Heart right ventricle (tissue), 16 donors: ENCODE results near the gene ABI3BP. TPM values are rescaled to one million over a fixed set of nuclear protein-coding genes. Genes with fewer than 3 reads are reported as not detected.
A peak's percentile ranks its signal among the peaks of the same experiment; 100 is the strongest.

Source experiments
- ATAC-seq, 8 donors: fragments of 200-7000 bp; cut with Tn5 transposase; one replicate each; pipeline ENCODE4 v1.9.1; 2020; ENCODE audit warnings: mild to moderate bottlenecking in 8 of 8, moderate library complexity in 8 of 8, moderate number of reproducible peaks in 1 of 8
- DNase-seq, 2 donors: peaks; one replicate each; pipeline ENCODE4 v3.0.0-alpha.2; 2020
- H3K27ac ChIP-seq, 10 donors: fragments of 200-600 bp; sonication (generic) in 2 of 10; one replicate each; pipeline versions ENCODE4 v1.5.0 to v1.8.0; 2020 to 2022; ENCODE audit warnings: mild to moderate bottlenecking in 3 of 10
- H3K27me3 ChIP-seq, 7 donors: fragments of 200-600 bp; one replicate each; pipeline ENCODE4 v1.8.0; 2021 to 2022; ENCODE audit warnings: mild to moderate bottlenecking in 2 of 7
- H3K36me3 ChIP-seq, 9 donors: fragments of 200-600 bp; sonication (generic) in 1 of 9; one replicate each; pipeline versions ENCODE4 v1.5.0 to v1.8.0; 2020 to 2022; ENCODE audit warnings: mild to moderate bottlenecking in 2 of 9
- H3K4me1 ChIP-seq, 9 donors: fragments of 200-600 bp; sonication (generic) in 1 of 9; one replicate each; pipeline versions ENCODE4 v1.5.0 to v1.8.0; 2020 to 2022; ENCODE audit warnings: mild to moderate bottlenecking in 4 of 9
- H3K4me3 ChIP-seq, 10 donors: fragments of 200-600 bp; sonication (generic) in 2 of 10; one replicate each; pipeline versions ENCODE4 v1.5.0 to v1.8.0; 2020 to 2022; ENCODE audit warnings: mild to moderate bottlenecking in 7 of 10, moderate library complexity in 2 of 10
- H3K9me3 ChIP-seq, 11 donors: fragments of 200-600 bp in 10 of 11; sonication (generic) in 2 of 11; one replicate each; pipeline versions ENCODE4 v1.5.0 to v1.8.0; 2013 to 2022; ENCODE audit warnings: mild to moderate bottlenecking in 2 of 11, control low read depth in 1 of 11, moderate library complexity in 1 of 11
- CTCF ChIP-seq, 9 donors: fragments of 200-600 bp; sonication (generic) in 2 of 9; IDR thresholded peaks; one replicate each; pipeline versions ENCODE4 v1.5.0 to v1.8.0; 2021 to 2022; ENCODE audit warnings: antibody characterized with exemption in 9 of 9, mild to moderate bottlenecking in 5 of 9, moderate library complexity in 1 of 9
- WGBS, 2 donors: extraction: QIAGEN DNeasy Blood & Tissue Kit; methylation state at CpG; one replicate each; pipeline ENCODE4 v1.1.7; 2013; ENCODE audit warnings: inconsistent platforms in 1 of 2; 5-methylcytosine and 5-hydroxymethylcytosine counted together
- intact Hi-C, 10 donors: fragments of 100-400 bp; cut with DNase I; formaldehyde crosslinking; loops; one replicate each; pipeline versions ENCODE4 v1.11.1 to v1.14.2; 2022
- polyA plus RNA-seq, 2 donors: library from polyadenylated mRNA; stranded (reverse); fragments of 200-250 nt; gene quantifications; one replicate each; pipeline ENCODE4 v1.2.3, GENCODE V29; 2013
- total RNA-seq, 10 donors: library from RNA; stranded (reverse); fragmentation: NEBNext Ultra II Directional in 3 of 10; extraction: Animal tissue kit (Norgen Biotek cat#: 25700) in 3 of 10; gene quantifications; one replicate each; pipeline versions ENCODE4 v1.2.1 to v1.2.4, GENCODE V29; 2021 to 2023
- donor health status: Arrhythmogenic right ventricular cardiomyopathy.
- donor health status: ischemic (EF 13 %, LVEDD 7.1; RV severe dilation, severe dysfunction).
- donor health status: healthy with polysubstance abuse.
- donor health status: DM: no; HTN: yes; CAD: no.
- donor health status: DM: no; HTN: no; CAD: no.
- donor health status: ischemic (EF 25% LVEDD 6.9; RV normal size, moderate dysfunction).
- donor health status: ischemic (EF 25% LVEDD 5.7; RV mildly dilated, moderate dysfunction).
- donor health status: healthy.
- donor health status: DM: yes; HTN: yes; CAD: no.
- donor health status: Ischemic cardiomyopathy.
- donor health status: ischemic (EF 35%, LVEDD 5.7; RV mildly dilated, moderate dysfunction).
- donor health status: nonischemic (EF 11% LVEDD 7.7; RV severe dilation, severe dysfunction).
- donor health status: DM: yes; HTN: yes; CAD: no.
- donor health status: PGD.
- donor health status: ischemic (EF 29% LVEDD 5.4; RV normal size, mild dysfunction).
- donor health status: nonischemic (EF 23%, LVEDD 6.1; RV moderate dilation, normal function).

Gene ABI3BP
- total and polyA plus RNA-seq, 12 donors: 11.7 to 90.2 (median 26.5) TPM

GRCh38 chr3:100744671-100745070 is 248.6 kb downstream of the ABI3BP start:
- no peaks in the 10 kb centered on the region for H3K27me3 ChIP-seq
- no peak overlapping the region for H3K4me3 ChIP-seq
- ATAC-seq: no peak
- H3K36me3 ChIP-seq: peaks cover 0 to 100% (median 36%) of the 10 kb centered on the region in 9 donors
- no peak for DNase-seq
- peak overlapping the region in 1 of 10 donors; percentile 3 for H3K27ac ChIP-seq
- no peaks in the 10 kb centered on the region for H3K9me3 ChIP-seq
- intact Hi-C loops: no loop called here
- 96 to 100% methylated on average over 2 of the region's 2 CpGs for WGBS, 2 donors
- no peak for TF ChIP-seq CTCF (IDR thresholded peaks at IDR 0.05)
- H3K4me1 ChIP-seq: peaks cover 0 to 14% (median 0%) of the 10 kb centered on the region in 9 donors

GRCh38 chr3:100743535-100743934 is 249.7 kb downstream of the ABI3BP start:
- 92% methylated on average over 3 of the region's 3 CpGs for WGBS, 2 donors
- Histone ChIP-seq H3K27me3 (no peaks in the 10 kb centered on the region), H3K4me1 (peaks cover 0 to 21% (median 4%) of the 10 kb centered on the region in 9 donors), H3K9me3 (no peaks in the 10 kb centered on the region), H3K4me3 (no peak overlapping the region), H3K36me3 (peaks cover 0 to 100% (median 32%) of the 10 kb centered on the region in 9 donors), H3K27ac (no peak overlapping the region)
- DNase-seq (no peak), ATAC-seq (no peak)
- intact Hi-C loops: no loop called here
- no peak for TF ChIP-seq CTCF (IDR thresholded peaks at IDR 0.05)

GRCh38 chr3:100740207-100740606 is 253.0 kb downstream of the ABI3BP start:
- Histone ChIP-seq H3K4me3 (no peak overlapping the region), H3K27ac (no peak overlapping the region), H3K9me3 (no peaks in the 10 kb centered on the region), H3K4me1 (peaks cover 0 to 21% (median 5%) of the 10 kb centered on the region in 9 donors), H3K27me3 (no peaks in the 10 kb centered on the region), H3K36me3 (peaks cover 0 to 100% (median 33%) of the 10 kb centered on the region in 9 donors)
- 86 to 88% methylated on average over 1 of the region's 1 CpG for WGBS, 2 donors
- ATAC-seq (peak in 1 of 8 donors; percentile 20), DNase-seq (no peak)
- intact Hi-C loops: no loop called here
- no peak for TF ChIP-seq CTCF (IDR thresholded peaks at IDR 0.05)

- Histone ChIP-seq H3K27ac (no peak overlapping the region), H3K9me3 (no peaks in the 10 kb centered on the region), H3K4me3 (no peak overlapping the region), H3K36me3 (peaks cover 0 to 100% (median 38%) of the 10 kb centered on the region in 9 donors), H3K4me1 (peaks cover 0 to 33% (median 10%) of the 10 kb centered on the region in 9 donors), H3K27me3 (no peaks in the 10 kb centered on the region)
- TF ChIP-seq CTCF (IDR thresholded peaks at IDR 0.05): peak in 7 of 9 donors; percentile 9 to 55 (median 44)
- ATAC-seq: peak in 3 of 8 donors; percentile 29 to 55 (median 37)
- WGBS, 2 donors: 29 to 32% methylated on average over 2 of the region's 2 CpGs
- no peak for DNase-seq
- intact Hi-C loops: no loop called here
These were observed 255.9 kb downstream of the ABI3BP start for GRCh38 chr3:100737334-100737733.
